ENCODE results near the gene CWF19L2. TPM values are rescaled to one million over a fixed set of nuclear protein-coding genes. Genes with fewer than 3 reads are reported as not detected.
"Not testable (repeated sequence)": the region's sequence is repeated elsewhere in the genome, so short reads cannot be mapped to it uniquely, and the experiment has no call there.

The CWF19L2 gene
- total and polyA plus RNA-seq, 10 donors, result 7.4 to 35.7 (median 25.7) TPM

- Histone ChIP-seq H3K27ac (no peak overlapping the region), H3K4me3 (no peak overlapping the region), H3K9me3 (no peaks in the 10 kb centered on the region), H3K27me3 (replicated peaks in 1 of 7) (peaks cover 0 to 17% (median 5%) of the 10 kb centered on the region in 7 donors), H3K36me3 (no peaks in the 10 kb centered on the region), H3K4me1 (no peaks in the 10 kb centered on the region)
- intact Hi-C loops (cut with DNase I; ENCODE audit: low total_unique reads), result no loop called here
- TF ChIP-seq POLR2AphosphoS5 (IDR thresholded peaks at IDR 0.05) (no peak), POLR2A (IDR thresholded peaks at IDR 0.05) (no peak), CTCF (IDR thresholded peaks at IDR 0.05 in 8 of 11, conservative IDR thresholded peaks at IDR 0.05 in 3 of 11) (no peak)
- no peak for DNase-seq
- WGBS, 5 donors, result 83 to 93% (median 91%) methylated on average over 3 of the region's 3 CpGs
Measured at GRCh38 chr11:107473792-107474191, 16.2 kb upstream of the CWF19L2 start.

GRCh38 chr11:107472966-107473365 lies 15.3 kb upstream of the CWF19L2 start:
- Histone ChIP-seq H3K4me3 (no peak overlapping the region), H3K9me3 (no peaks in the 10 kb centered on the region), H3K27me3 (replicated peaks in 1 of 7) (peaks cover 0 to 23% (median 6%) of the 10 kb centered on the region in 7 donors), H3K36me3 (no peaks in the 10 kb centered on the region), H3K4me1 (no peaks in the 10 kb centered on the region), H3K27ac (no peak overlapping the region)
- intact Hi-C loops (cut with DNase I; ENCODE audit: low total_unique reads), result no loop called here
- no peak for DNase-seq
- WGBS, 5 donors, result 42 to 59% (median 54%) methylated on average over 1 of the region's 1 CpG
- TF ChIP-seq POLR2A (IDR thresholded peaks at IDR 0.05) (no peak), POLR2AphosphoS5 (IDR thresholded peaks at IDR 0.05) (no peak), CTCF (IDR thresholded peaks at IDR 0.05 in 8 of 11, conservative IDR thresholded peaks at IDR 0.05 in 3 of 11) (no peak)

GRCh38 chr11:107468596-107468995 lies 11.0 kb upstream of the CWF19L2 start:
- Histone ChIP-seq H3K4me3 (no peak overlapping the region), H3K36me3 (no peaks in the 10 kb centered on the region), H3K27me3 (replicated peaks in 1 of 7) (peaks cover 0 to 40% (median 6%) of the 10 kb centered on the region in 7 donors), H3K4me1 (no peaks in the 10 kb centered on the region), H3K27ac (no peak overlapping the region), H3K9me3 (peaks cover 0 to 10% (median 3%) of the 10 kb centered on the region in 8 donors)
- 37 to 50% (median 47%) methylated on average over 3 of the region's 3 CpGs for WGBS, 5 donors
- intact Hi-C loops (cut with DNase I; ENCODE audit: low total_unique reads), result no loop called here
- no peak for DNase-seq
- TF ChIP-seq POLR2A (IDR thresholded peaks at IDR 0.05), result no peak
- no peak for TF ChIP-seq CTCF (IDR thresholded peaks at IDR 0.05 in 8 of 11, conservative IDR thresholded peaks at IDR 0.05 in 3 of 11)
- no peak for TF ChIP-seq POLR2AphosphoS5 (IDR thresholded peaks at IDR 0.05)

GRCh38 chr11:107467696-107468095 lies 10.1 kb upstream of the CWF19L2 start:
- intact Hi-C loops (cut with DNase I; ENCODE audit: low total_unique reads), result no loop called here
- Histone ChIP-seq H3K27me3 (replicated peaks in 1 of 7) (peaks cover 0 to 40% (median 6%) of the 10 kb centered on the region in 7 donors), H3K4me3 (no peak overlapping the region), H3K27ac (no peak overlapping the region), H3K9me3 (peaks cover 0 to 14% (median 7%) of the 10 kb centered on the region in 8 donors), H3K36me3 (no peaks in the 10 kb centered on the region), H3K4me1 (no peaks in the 10 kb centered on the region)
- TF ChIP-seq POLR2AphosphoS5 (IDR thresholded peaks at IDR 0.05) (no peak), POLR2A (IDR thresholded peaks at IDR 0.05) (no peak), CTCF (IDR thresholded peaks at IDR 0.05 in 8 of 11, conservative IDR thresholded peaks at IDR 0.05 in 3 of 11) (no peak)
- 71 to 92% (median 85%) methylated on average over 1 of the region's 1 CpG for WGBS, 5 donors
- DNase-seq, result no peak

- H3K4me3 ChIP-seq; DNase-seq; intact Hi-C loops (cut with DNase I; ENCODE audit: low total_unique reads); H3K4me1 ChIP-seq; H3K36me3 ChIP-seq; H3K27ac ChIP-seq: not testable (repeated sequence)
- 78 to 87% (median 84%) methylated on average over 9 to 10 of the region's 10 CpGs for WGBS, 5 donors
- H3K9me3 ChIP-seq, result peaks cover 0 to 14% (median 7%) of the 10 kb centered on the region in 8 donors
- H3K27me3 ChIP-seq (replicated peaks in 1 of 7), result peaks cover 0 to 40% (median 6%) of the 10 kb centered on the region in 7 donors
Measured at GRCh38 chr11:107466275-107466866, 8.7 kb upstream of the CWF19L2 start.

All from spleen (tissue), 11 donors.